Astrocyte (in vitro differentiated cells and primary cell): Measurements from ENCODE around the gene SPATA31D1.

ENCODE experiments used
- CTCF ChIP-seq: IDR thresholded peaks from 2 replicates; pipeline ENCODE4 v1.5.1; 2011; ENCODE audit warnings: low read depth, mild to moderate bottlenecking, inconsistent platforms, low read length, moderate library complexity; ENCODE audit not compliant: insufficient read depth
- EZH2 ChIP-seq: IDR thresholded peaks from 2 replicates; pipeline ENCODE4 v1.6.1; 2012; ENCODE audit warnings: mild to moderate bottlenecking, low read length, inconsistent platforms; ENCODE audit not compliant: insufficient read depth

GRCh38 chr9:81986051-81986450 is 2.5 kb upstream of the SPATA31D1 start:
- TF ChIP-seq CTCF, result no peak
- TF ChIP-seq EZH2, result no peak
